ENCODE results near the gene C17orf114.

The C17orf114 gene

DNA sequence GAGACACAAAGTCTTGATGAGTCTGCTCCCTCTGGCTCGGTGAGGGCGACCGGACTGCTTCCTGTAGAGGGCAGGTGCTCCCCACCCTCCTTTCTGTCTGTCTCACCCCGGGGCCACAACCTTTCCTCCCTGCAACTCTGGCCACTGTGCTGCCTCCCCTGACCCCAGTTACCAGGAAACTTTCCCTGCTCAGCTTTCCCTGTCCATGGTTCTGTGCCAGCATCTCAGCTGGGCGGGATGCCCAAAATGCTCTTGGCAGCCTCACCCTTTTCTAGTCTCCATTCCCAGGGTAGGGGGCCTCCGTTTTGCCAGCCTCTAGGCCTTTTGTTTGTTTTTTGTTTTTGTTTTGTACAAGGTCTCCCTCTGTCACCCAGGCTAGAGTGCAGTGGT is 6.2 kb upstream of the C17orf114 start:
- TF ChIP-seq MYC (IDR thresholded peaks at IDR 0.05; ENCODE audit: low read depth, low read length): no peak
- TF ChIP-seq, protein P1, sequence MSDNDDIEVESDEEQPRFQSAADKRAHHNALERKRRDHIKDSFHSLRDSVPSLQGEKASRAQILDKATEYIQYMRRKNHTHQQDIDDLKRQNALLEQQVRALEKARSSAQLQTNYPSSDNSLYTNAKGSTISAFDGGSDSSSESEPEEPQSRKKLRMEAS (IDR thresholded peaks at IDR 0.05; ENCODE audit: low read depth, low read length): no peak
- TF ChIP-seq POLR2A (IDR thresholded peaks at IDR 0.05; ENCODE audit: extremely low read depth, insufficient read length): no peak
- TF ChIP-seq, protein P2, sequence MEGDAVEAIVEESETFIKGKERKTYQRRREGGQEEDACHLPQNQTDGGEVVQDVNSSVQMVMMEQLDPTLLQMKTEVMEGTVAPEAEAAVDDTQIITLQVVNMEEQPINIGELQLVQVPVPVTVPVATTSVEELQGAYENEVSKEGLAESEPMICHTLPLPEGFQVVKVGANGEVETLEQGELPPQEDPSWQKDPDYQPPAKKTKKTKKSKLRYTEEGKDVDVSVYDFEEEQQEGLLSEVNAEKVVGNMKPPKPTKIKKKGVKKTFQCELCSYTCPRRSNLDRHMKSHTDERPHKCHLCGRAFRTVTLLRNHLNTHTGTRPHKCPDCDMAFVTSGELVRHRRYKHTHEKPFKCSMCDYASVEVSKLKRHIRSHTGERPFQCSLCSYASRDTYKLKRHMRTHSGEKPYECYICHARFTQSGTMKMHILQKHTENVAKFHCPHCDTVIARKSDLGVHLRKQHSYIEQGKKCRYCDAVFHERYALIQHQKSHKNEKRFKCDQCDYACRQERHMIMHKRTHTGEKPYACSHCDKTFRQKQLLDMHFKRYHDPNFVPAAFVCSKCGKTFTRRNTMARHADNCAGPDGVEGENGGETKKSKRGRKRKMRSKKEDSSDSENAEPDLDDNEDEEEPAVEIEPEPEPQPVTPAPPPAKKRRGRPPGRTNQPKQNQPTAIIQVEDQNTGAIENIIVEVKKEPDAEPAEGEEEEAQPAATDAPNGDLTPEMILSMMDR (IDR thresholded peaks at IDR 0.05; ENCODE audit: low read depth, low read length): no peak
- no peak for DNase-seq (ENCODE audit: low read depth)
- H3K4me3 ChIP-seq (ENCODE audit: low read depth, low read length): no peak overlapping the region

DNA sequence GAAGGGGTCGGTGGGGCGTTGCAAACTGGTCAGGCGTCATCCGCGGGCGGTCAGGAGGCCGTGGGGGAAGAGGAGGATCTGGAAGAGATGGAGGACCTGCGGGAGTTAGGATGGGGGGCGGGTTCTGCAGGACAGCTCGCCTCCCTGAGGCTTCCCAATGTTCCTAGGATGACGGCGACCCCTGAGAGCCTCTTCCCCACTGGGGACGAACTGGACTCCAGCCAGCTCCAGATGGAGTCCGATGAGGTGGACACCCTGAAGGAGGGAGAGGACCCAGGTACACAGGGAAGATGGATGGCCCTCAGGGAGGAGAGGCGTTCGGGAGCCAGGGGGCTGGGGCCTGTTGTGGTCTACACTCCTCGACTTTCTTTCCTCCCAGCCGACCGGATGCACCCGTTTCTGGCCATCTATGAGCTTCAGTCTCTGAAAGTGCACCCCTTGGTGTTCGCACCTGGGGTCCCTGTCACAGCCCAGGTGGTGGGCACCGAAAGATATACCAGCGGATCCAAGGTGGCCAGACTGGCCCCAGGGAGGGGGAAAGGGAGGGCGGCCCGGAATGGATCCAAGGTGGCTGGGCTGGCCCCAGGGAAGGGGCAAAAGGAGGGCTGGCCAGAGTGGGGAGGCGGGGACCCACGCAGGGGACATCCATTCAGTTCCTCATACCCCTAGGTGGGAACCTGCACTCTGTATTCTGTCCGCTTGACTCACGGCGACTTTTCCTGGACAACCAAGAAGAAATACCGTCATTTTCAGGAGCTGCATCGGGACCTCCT is 5.7 kb upstream of the C17orf114 start:
- H3K4me3 ChIP-seq (ENCODE audit: low read depth, low read length): no peak overlapping the region
- no peak for DNase-seq (ENCODE audit: low read depth)
- TF ChIP-seq POLR2A (IDR thresholded peaks at IDR 0.05; ENCODE audit: extremely low read depth, insufficient read length) (no peak), MYC (IDR thresholded peaks at IDR 0.05; ENCODE audit: low read depth, low read length) (no peak)
- TF ChIP-seq, protein P1 (IDR thresholded peaks at IDR 0.05; ENCODE audit: low read depth, low read length): no peak
- TF ChIP-seq, protein P2 (IDR thresholded peaks at IDR 0.05; ENCODE audit: low read depth, low read length): no peak

DNA sequence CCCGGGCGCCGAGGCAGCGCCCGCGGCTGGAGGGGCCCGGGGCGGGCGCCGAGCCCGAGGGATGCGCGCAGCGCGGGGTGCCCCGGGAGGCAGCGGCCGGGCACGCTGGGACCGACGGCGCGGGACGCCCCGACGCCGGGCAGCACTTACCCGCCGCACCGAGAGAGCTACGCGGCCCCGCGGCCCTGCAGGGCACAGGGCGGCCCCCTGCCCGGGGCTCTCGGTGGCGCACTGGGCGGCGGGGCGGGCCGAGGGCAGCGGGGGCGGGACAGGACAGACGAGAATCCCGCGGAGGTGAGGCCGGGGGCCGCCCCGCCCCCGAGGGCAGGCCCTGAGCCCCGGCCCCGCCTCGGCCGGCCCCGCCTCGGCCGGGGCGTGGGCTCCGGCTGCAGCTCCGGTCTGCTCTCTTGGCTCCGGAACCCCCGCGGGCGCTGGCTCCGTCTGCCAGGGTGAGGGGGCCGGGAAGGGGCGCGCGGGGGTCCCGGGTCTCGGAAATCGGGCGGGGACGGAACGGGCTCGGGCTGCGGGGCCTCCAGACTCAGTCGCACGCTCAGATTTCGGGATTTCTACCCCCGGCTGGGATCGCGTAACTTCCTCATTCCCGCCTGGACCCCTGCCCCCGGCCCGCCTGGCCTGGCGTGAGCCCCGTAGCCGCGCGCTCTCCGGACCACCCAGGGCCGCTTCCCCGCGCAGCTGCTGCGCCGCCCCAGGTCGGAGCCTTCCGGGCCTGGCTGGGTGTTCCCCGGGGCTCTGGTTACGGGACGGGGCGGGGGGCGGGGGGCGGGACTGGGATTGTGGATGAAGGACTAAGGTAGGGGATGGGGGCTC is 4.9 kb upstream of the C17orf114 start, which contains the start of gene PLD2:
TSS of gene PLD2 (plus strand) at position 376 of the 828 bp plus-strand sequence. CDS start 621 bp downstream, outside the sequence.
- H3K4me3 ChIP-seq (ENCODE audit: low read depth, low read length): peak within 1 kb of the TSS; percentile 63
- peak; percentile 35 for TF ChIP-seq POLR2A (IDR thresholded peaks at IDR 0.05; ENCODE audit: extremely low read depth, insufficient read length)
- no peak for TF ChIP-seq MYC (IDR thresholded peaks at IDR 0.05; ENCODE audit: low read depth, low read length)
- DNase-seq (ENCODE audit: low read depth): peak; percentile 79

DNA sequence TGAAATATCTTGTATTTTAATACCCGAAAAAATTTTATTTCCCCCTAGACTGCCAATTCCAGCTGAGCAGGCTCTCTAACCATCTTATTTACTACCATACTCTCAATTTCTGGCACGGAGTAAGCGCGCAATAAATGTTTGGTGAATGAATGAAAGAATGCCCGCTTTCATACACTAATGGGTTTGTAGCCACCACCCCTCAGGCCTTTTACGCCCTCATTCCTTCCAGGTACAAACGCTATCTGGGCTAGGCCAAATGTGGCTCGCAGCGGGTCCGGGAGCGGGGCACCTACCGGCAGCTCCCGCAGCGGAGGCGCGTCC is 4.3 kb upstream of the C17orf114 start:
- no peak for DNase-seq (ENCODE audit: low read depth)
- no peak for TF ChIP-seq MYC (IDR thresholded peaks at IDR 0.05; ENCODE audit: low read depth, low read length)
- TF ChIP-seq POLR2A (IDR thresholded peaks at IDR 0.05; ENCODE audit: extremely low read depth, insufficient read length): no peak
- TF ChIP-seq, protein P2 (IDR thresholded peaks at IDR 0.05; ENCODE audit: low read depth, low read length): no peak
- TF ChIP-seq, protein P1 (IDR thresholded peaks at IDR 0.05; ENCODE audit: low read depth, low read length): no peak
- peak overlapping the region; percentile 63 for H3K4me3 ChIP-seq (ENCODE audit: low read depth, low read length)

DNA sequence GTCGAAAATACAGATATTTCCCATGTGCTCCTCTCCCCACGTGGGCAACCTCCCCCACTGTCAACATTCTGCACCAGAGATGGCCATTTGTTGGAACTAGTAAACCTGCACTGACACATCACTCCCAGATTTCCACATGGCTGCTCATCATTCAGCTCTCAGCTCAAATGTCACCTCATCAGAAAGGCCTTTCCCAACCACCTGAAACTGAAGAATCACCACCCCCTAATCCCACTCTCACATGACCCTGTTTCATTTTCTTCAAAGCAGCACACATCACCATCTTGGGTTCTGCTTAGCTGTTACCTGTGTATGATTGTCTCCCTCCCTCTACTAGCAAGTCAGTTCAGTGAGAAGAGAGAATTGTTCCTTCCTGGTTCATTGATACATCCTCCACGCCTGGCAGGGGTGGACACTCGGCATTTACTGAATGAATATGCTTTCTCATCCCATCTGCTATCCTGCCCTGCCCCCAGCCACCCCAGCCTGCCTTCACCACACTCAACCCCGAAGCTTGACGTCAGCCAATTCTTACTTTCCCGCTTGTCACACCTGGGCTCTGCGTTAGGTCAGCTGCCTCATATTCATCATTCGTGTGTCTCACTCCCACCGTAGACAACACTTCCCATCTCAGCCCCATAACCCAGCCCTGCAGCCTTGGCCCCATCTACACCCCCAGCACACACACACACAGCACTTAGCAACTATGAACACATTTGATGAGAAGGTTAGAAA is 1.5 kb downstream of the C17orf114 start:
- no peak overlapping the region for H3K4me3 ChIP-seq (ENCODE audit: low read depth, low read length)
- DNase-seq (ENCODE audit: low read depth): no peak
- no peak for TF ChIP-seq MYC (IDR thresholded peaks at IDR 0.05; ENCODE audit: low read depth, low read length)
- TF ChIP-seq, protein P2 (IDR thresholded peaks at IDR 0.05; ENCODE audit: low read depth, low read length): no peak
- TF ChIP-seq, protein P1 (IDR thresholded peaks at IDR 0.05; ENCODE audit: low read depth, low read length): no peak
- no peak for TF ChIP-seq POLR2A (IDR thresholded peaks at IDR 0.05; ENCODE audit: extremely low read depth, insufficient read length)

All from NB4 (cell line).